GM12878 (cell line): ENCODE results near the gene OTUD5. TPM values are rescaled to one million over a fixed set of nuclear protein-coding genes. Genes with fewer than 3 reads are reported as not detected.
A peak's percentile ranks its signal among the peaks of the same experiment; 100 is the strongest.

Experiments used
- ATF7 ChIP-seq: fragments of 450-650 bp; IDR thresholded peaks from 2 replicates; pipeline ENCODE4 v1.6.1; 2016; ENCODE audit warnings: low read depth, mild to moderate bottlenecking
- BCLAF1 ChIP-seq: fragments of 450-650 bp; IDR thresholded peaks from 2 replicates; pipeline ENCODE4 v1.6.1; 2017; ENCODE audit warnings: antibody characterized with exemption, mild to moderate bottlenecking, moderate library complexity
- BRCA1 ChIP-seq: IDR thresholded peaks from 2 replicates; pipeline ENCODE4 v1.6.1; 2011; ENCODE audit warnings: low read depth, low read length, improper control_type of control experiment
- CEBPZ ChIP-seq: fragments of 150-350 bp; IDR thresholded peaks from 2 replicates; pipeline ENCODE4 v1.6.1; 2016; ENCODE audit warnings: low read depth, low read length
- EGR1 ChIP-seq, 2 experiments: IDR thresholded peaks; 1 replicate in 1 of 2; 2 replicates in 1 of 2; pipeline ENCODE4 v1.6.1; 2011 to 2012; ENCODE audit warnings: low read depth in 2 of 2, low read length in 2 of 2, borderline replicate concordance in 1 of 2, mild to moderate bottlenecking in 1 of 2, moderate library complexity in 1 of 2
- FOXK2 ChIP-seq: fragments of 450-650 bp; IDR thresholded peaks from 2 replicates; pipeline ENCODE4 v1.6.1; 2017; ENCODE audit warnings: mild to moderate bottlenecking, moderate library complexity
- GABPA ChIP-seq: IDR thresholded peaks from 2 replicates; pipeline ENCODE4 v1.6.1; 2014; ENCODE audit warnings: antibody characterized with exemption, low read depth, mild to moderate bottlenecking, inconsistent platforms
- IKZF2 ChIP-seq, 2 experiments: fragments of 450-650 bp; IDR thresholded peaks; 2 replicates each; pipeline ENCODE4 v1.6.1; 2017; ENCODE audit warnings: mild to moderate bottlenecking in 2 of 2, moderate library complexity in 2 of 2
- IRF4 ChIP-seq: IDR thresholded peaks from 2 replicates; pipeline ENCODE4 v1.6.1; 2011; ENCODE audit warnings: low read depth, low read length
- KLF5 ChIP-seq: fragments of 450-650 bp; IDR thresholded peaks from 2 replicates; pipeline ENCODE4 v1.6.1; 2014; ENCODE audit warnings: mild to moderate bottlenecking; ENCODE audit not compliant: partially characterized antibody
- MEF2A ChIP-seq: IDR thresholded peaks from 2 replicates; pipeline ENCODE4 v1.6.1; 2011; ENCODE audit warnings: low read depth, mild to moderate bottlenecking, low read length, moderate library complexity; ENCODE audit not compliant: insufficient read depth
- MLLT1 ChIP-seq: fragments of 450-650 bp; IDR thresholded peaks from 2 replicates; pipeline ENCODE4 v1.6.1; 2016; ENCODE audit warnings: mild to moderate bottlenecking
- MTA3 ChIP-seq: IDR thresholded peaks from 2 replicates; pipeline ENCODE4 v1.6.1; 2012; ENCODE audit warnings: low read length, inconsistent platforms, borderline replicate concordance
- NFYA ChIP-seq: IDR thresholded peaks from 2 replicates; pipeline ENCODE4 v1.6.1; 2011; ENCODE audit warnings: low read depth, mild to moderate bottlenecking, low read length, improper control_type of control experiment, borderline replicate concordance
- NRF1 ChIP-seq: conservative IDR thresholded peaks from 2 replicates; pipeline ENCODE4 v1.6.1; 2011; ENCODE audit warnings: mild to moderate bottlenecking, low read depth, low read length, improper control_type of control experiment
- PAX8 ChIP-seq: fragments of 450-650 bp; IDR thresholded peaks from 2 replicates; pipeline ENCODE4 v1.6.1; 2017; ENCODE audit warnings: mild to moderate bottlenecking, moderate library complexity
- POLR2A ChIP-seq: IDR thresholded peaks from 2 replicates; pipeline ENCODE4 v1.6.1; 2011; ENCODE audit warnings: low read depth, mild to moderate bottlenecking, low read length
- POLR2AphosphoS5 ChIP-seq: IDR thresholded peaks from 2 replicates; pipeline ENCODE4 v1.6.1; 2011; ENCODE audit warnings: mild to moderate bottlenecking, low read length, inconsistent platforms
- RELA ChIP-seq: fragments of 450-650 bp; IDR thresholded peaks from 2 replicates; pipeline ENCODE4 v1.8.0; 2014; ENCODE audit warnings: borderline replicate concordance; ENCODE audit not compliant: partially characterized antibody
- SMAD1 ChIP-seq: fragments of 450-650 bp; IDR thresholded peaks from 2 replicates; pipeline ENCODE4 v1.6.1; 2018; ENCODE audit warnings: mild to moderate bottlenecking, low read depth; ENCODE audit not compliant: partially characterized antibody
- SMAD5 ChIP-seq: IDR thresholded peaks from 2 replicates; pipeline ENCODE4 v1.6.1; 2016; ENCODE audit warnings: antibody characterized with exemption, low read depth
- SP1 ChIP-seq: IDR thresholded peaks from one replicate; pipeline ENCODE4 v1.6.1; 2011; ENCODE audit warnings: low read depth, low read length
- YBX1 ChIP-seq: fragments of 450-650 bp; IDR thresholded peaks from 2 replicates; pipeline ENCODE4 v1.6.1; 2016; ENCODE audit warnings: antibody characterized with exemption
- ZBED1 ChIP-seq: IDR thresholded peaks from 2 replicates; pipeline ENCODE4 v1.6.1; 2016; ENCODE audit warnings: borderline replicate concordance
- ZNF24 ChIP-seq: fragments of 450-650 bp; IDR thresholded peaks from 2 replicates; pipeline ENCODE4 v1.6.1; 2017; ENCODE audit warnings: antibody characterized with exemption, mild to moderate bottlenecking
- polyA plus RNA-seq, 11 experiments: library from polyadenylated mRNA; depleted of rRNA in 4 of 11; unstranded in 6 of 11; stranded (reverse) in 5 of 11; fragments of >200 nt; fragmentation: Nextera tagmentation in 4 of 11; fragmentation: Illumina TruSeq in 1 of 11; extraction: Ambion mirVana in 4 of 11; extraction: Trizol in 1 of 11; gene quantifications; 1 replicate in 1 of 11; 2 replicates in 10 of 11; pipeline versions ENCODE4 v1.2.1 to v1.2.3, GENCODE V29; 2011 to 2016; ENCODE audit warnings: inconsistent platforms in 2 of 11, missing spikeins in 2 of 11, low read depth in 1 of 11
- total RNA-seq, 4 experiments: library from RNA; depleted of rRNA in 3 of 4; stranded (reverse); fragments of >200 nt in 3 of 4; fragmentation: Illumina TruSeq in 1 of 4; extraction: Trizol in 1 of 4; gene quantifications; 2 replicates each; pipeline versions ENCODE4 v1.2.1 to v1.2.3, GENCODE V29; 2013 to 2021

The OTUD5 gene
- total and polyA plus RNA-seq, 10 of the 15 experiments (the other 5 are each of a cell fraction or from before 2014, with no cell fraction given), result 2.0 to 50.3 (median 22.7) TPM

- TF ChIP-seq MLLT1 (0 out of 2 replicates have a peak, but pooled peaks have one; percentile 64), MEF2A (no peak), ATF7 (peak; percentile 99), BRCA1 (no peak), FOXK2 (peak; percentile 96), SMAD1 (peak; percentile 42), PAX8 (no peak), EGR1 (IDR thresholded peaks at IDR 0.05; ENCODE audit: borderline replicate concordance in 1 of 2, low read depth in 2 of 2, low read length in 2 of 2) (0 out of 3 replicates have a peak, but pooled peaks of 1 of the 2 experiments have one; percentile 19), RELA (no peak), ZBED1 (0 out of 2 replicates have a peak, but pooled peaks have one; percentile 46), CEBPZ (no peak), KLF5 (peak; percentile 98), SP1 (peak; percentile 82), POLR2AphosphoS5 (peak; percentile 92), IKZF2 (IDR thresholded peaks at IDR 0.05) (no peak), POLR2A (peak; percentile 86), BCLAF1 (peak; percentile 87), NRF1 (no peak), SMAD5 (peak; percentile 84; the same call in 1 of the 2 replicates), MTA3 (no peak), NFYA (no peak), IRF4 (no peak), YBX1 (no peak), GABPA (no peak), ZNF24 (no peak)
Measured at GRCh38 chrX:48897625-48898306, 59.6 kb downstream of the OTUD5 start, which contains the start of the genes PQBP1 and TIMM17B (continued).
